Endodermal cell (in vitro differentiated cells): ENCODE data around the gene ARHGAP6. TPM values are rescaled to one million over a fixed set of nuclear protein-coding genes. Genes with fewer than 3 reads are reported as not detected.
"Not testable (repeated sequence)": the region's sequence is repeated elsewhere in the genome, so short reads cannot be mapped to it uniquely, and the experiment has no call there.

Experiments used
- DNase-seq: peaks from one replicate; pipeline ENCODE4 v3.0.0-alpha.2; 2017
- H3K27ac ChIP-seq: 2 replicates; pipeline ENCODE4 v1.5.1; 2013; ENCODE audit warnings: mild to moderate bottlenecking, low read depth, low read length, moderate library complexity
- H3K27me3 ChIP-seq: 2 replicates; pipeline ENCODE4 v1.6.1; 2013; ENCODE audit warnings: mild to moderate bottlenecking, low read length, moderate library complexity; ENCODE audit not compliant: insufficient read depth, control insufficient read depth, poor library complexity, severe bottlenecking
- H3K36me3 ChIP-seq: 2 replicates; pipeline ENCODE4 v1.7.0; 2013; ENCODE audit warnings: mild to moderate bottlenecking, low read length, moderate library complexity; ENCODE audit not compliant: control insufficient read depth, insufficient read depth
- H3K4me1 ChIP-seq: one replicate; pipeline ENCODE4 v1.7.0; 2013; ENCODE audit warnings: low read length; ENCODE audit not compliant: control insufficient read depth, insufficient read depth
- H3K4me3 ChIP-seq: 2 replicates; pipeline ENCODE4 v1.5.1; 2013; ENCODE audit warnings: mild to moderate bottlenecking, low read length, moderate library complexity
- H3K9ac ChIP-seq: 2 replicates; pipeline ENCODE4 v1.6.1; 2013; ENCODE audit warnings: mild to moderate bottlenecking, low read length, moderate library complexity; ENCODE audit not compliant: poor library complexity, severe bottlenecking; ENCODE audit errors: extremely low read depth
- H3K9me3 ChIP-seq: 2 replicates; pipeline ENCODE4 v1.6.1; 2013; ENCODE audit warnings: mild to moderate bottlenecking, low read length, moderate library complexity; ENCODE audit not compliant: control insufficient read depth
- H3K27ac Mint-ChIP-seq: 2 replicates; pipeline ENCODE4 v1.8.0; 2020; ENCODE audit warnings: mixed read lengths
- H3K27me3 Mint-ChIP-seq: 2 replicates; pipeline ENCODE4 v1.8.0; 2021; ENCODE audit warnings: mild to moderate bottlenecking, mixed read lengths; ENCODE audit not compliant: insufficient read depth
- H3K36me3 Mint-ChIP-seq: 2 replicates; pipeline ENCODE4 v1.8.0; 2020; ENCODE audit warnings: low read depth, mixed read lengths
- H3K4me1 Mint-ChIP-seq: 2 replicates; pipeline ENCODE4 v1.8.0; 2020; ENCODE audit warnings: mixed read lengths
- H3K4me3 Mint-ChIP-seq: 2 replicates; pipeline ENCODE4 v1.8.0; 2020; ENCODE audit warnings: mild to moderate bottlenecking, moderate library complexity, mixed read lengths
- H3K9me3 Mint-ChIP-seq: 2 replicates; pipeline ENCODE4 v1.8.0; 2020; ENCODE audit warnings: mild to moderate bottlenecking, mixed read lengths
- CTCF ChIP-seq: fragments of 200-600 bp; sonication (generic); conservative IDR thresholded peaks from 2 replicates; pipeline ENCODE4 v1.5.0; 2021; ENCODE audit warnings: antibody characterized with exemption, mild to moderate bottlenecking
- WGBS, 2 experiments: methylation state at CpG; one replicate each; pipeline versions ENCODE4 v1.1.5 to v1.1.7; 2013; ENCODE audit warnings: missing lambda C conversion rate in 2 of 2, mixed read lengths in 1 of 2; ENCODE audit not compliant: insufficient coverage in 1 of 2, insufficient read length in 1 of 2; 5-methylcytosine and 5-hydroxymethylcytosine counted together
- total RNA-seq, 2 donors: library from RNA; stranded (reverse); fragmentation: NEBNext Ultra II Directional in 1 of 2; extraction: Animal tissue kit (Norgen Biotek cat#: 25700) in 1 of 2; gene quantifications; 2 replicates in 1 of 2; 3 replicates in 1 of 2; pipeline ENCODE4 v1.2.1, GENCODE V29; 2021

The ARHGAP6 gene
- total RNA-seq, 2 donors from 2014 or later = 0.48 to 0.73 TPM

GRCh38 chrX:11585174-11585573 is 80.5 kb downstream of the ARHGAP6 start:
- no peaks in the 10 kb centered on the region for H3K9me3 ChIP-seq
- H3K4me3 Mint-ChIP-seq = no peak overlapping the region
- H3K36me3 Mint-ChIP-seq = no peaks in the 10 kb centered on the region
- H3K9me3 Mint-ChIP-seq = peaks cover 41% of the 10 kb centered on the region
- H3K27me3 ChIP-seq = no peaks in the 10 kb centered on the region
- 100% methylated on average over 1 of the region's 1 CpG; no CpG with 5 or more reads in 1 of the 2 experiments for WGBS, 2 experiments
- H3K27ac ChIP-seq = no peak overlapping the region
- no peaks in the 10 kb centered on the region for H3K4me1 ChIP-seq
- H3K27ac Mint-ChIP-seq = no peak overlapping the region
- H3K27me3 Mint-ChIP-seq = no peaks in the 10 kb centered on the region
- no peaks in the 10 kb centered on the region for H3K4me1 Mint-ChIP-seq
- no peak overlapping the region for H3K9ac ChIP-seq
- TF ChIP-seq CTCF = no peak
- no peaks in the 10 kb centered on the region for H3K36me3 ChIP-seq
- DNase-seq = no peak
- H3K4me3 ChIP-seq = no peak overlapping the region

GRCh38 chrX:11580789-11581188 is 84.9 kb downstream of the ARHGAP6 start:
- no peak for DNase-seq
- H3K4me3 ChIP-seq = no peak overlapping the region
- TF ChIP-seq CTCF = no peak
- Mint-ChIP-seq H3K4me3 (no peak overlapping the region), H3K4me1 (peaks cover 5% of the 10 kb centered on the region), H3K27ac (no peak overlapping the region), H3K9me3 (peaks cover 44% of the 10 kb centered on the region), H3K36me3 (no peaks in the 10 kb centered on the region), H3K27me3 (peaks cover 9% of the 10 kb centered on the region)
- H3K4me1 ChIP-seq = no peaks in the 10 kb centered on the region
- WGBS, 2 experiments = 90 to 100% methylated on average over 1 to 2 of the region's 2 CpGs
- no peaks in the 10 kb centered on the region for H3K36me3 ChIP-seq
- no peak overlapping the region for H3K9ac ChIP-seq
- H3K27ac ChIP-seq = no peak overlapping the region
- H3K9me3 ChIP-seq = no peaks in the 10 kb centered on the region
- H3K27me3 ChIP-seq = no peaks in the 10 kb centered on the region

GRCh38 chrX:11579636-11580600 is 85.8 kb downstream of the ARHGAP6 start:
- Mint-ChIP-seq H3K27me3 (peaks cover 14% of the 10 kb centered on the region), H3K27ac (no peak overlapping the region), H3K36me3 (no peaks in the 10 kb centered on the region), H3K4me1 (peaks cover 5% of the 10 kb centered on the region), H3K4me3 (no peak overlapping the region), H3K9me3 (peaks cover 41% of the 10 kb centered on the region)
- TF ChIP-seq CTCF = no peak
- H3K27me3 ChIP-seq = no peaks in the 10 kb centered on the region
- H3K9ac ChIP-seq = no peak overlapping the region
- H3K27ac ChIP-seq = no peak overlapping the region
- DNase-seq = no peak
- no peaks in the 10 kb centered on the region for H3K36me3 ChIP-seq
- no peaks in the 10 kb centered on the region for H3K9me3 ChIP-seq
- WGBS, 2 experiments = 78 to 100% methylated on average over 1 to 5 of the region's 7 CpGs
- H3K4me3 ChIP-seq = no peak overlapping the region
- no peaks in the 10 kb centered on the region for H3K4me1 ChIP-seq

- not testable (repeated sequence) for H3K4me1 Mint-ChIP-seq, H3K4me3 ChIP-seq, H3K36me3 ChIP-seq, H3K36me3 Mint-ChIP-seq, H3K4me1 ChIP-seq, H3K27me3 ChIP-seq, H3K9ac ChIP-seq, H3K9me3 ChIP-seq, H3K4me3 Mint-ChIP-seq, H3K27ac Mint-ChIP-seq, DNase-seq, H3K27ac ChIP-seq
- 100% methylated on average over 1 of the region's 1 CpG; no CpG with 5 or more reads in 1 of the 2 experiments for WGBS, 2 experiments
- Mint-ChIP-seq H3K27me3 (peaks cover 16% of the 10 kb centered on the region), H3K9me3 (peaks cover 44% of the 10 kb centered on the region)
These were observed 87.4 kb downstream of the ARHGAP6 start for GRCh38 chrX:11578301-11578700.
